ENCODE measurements around the gene FBXL15.

DNA sequence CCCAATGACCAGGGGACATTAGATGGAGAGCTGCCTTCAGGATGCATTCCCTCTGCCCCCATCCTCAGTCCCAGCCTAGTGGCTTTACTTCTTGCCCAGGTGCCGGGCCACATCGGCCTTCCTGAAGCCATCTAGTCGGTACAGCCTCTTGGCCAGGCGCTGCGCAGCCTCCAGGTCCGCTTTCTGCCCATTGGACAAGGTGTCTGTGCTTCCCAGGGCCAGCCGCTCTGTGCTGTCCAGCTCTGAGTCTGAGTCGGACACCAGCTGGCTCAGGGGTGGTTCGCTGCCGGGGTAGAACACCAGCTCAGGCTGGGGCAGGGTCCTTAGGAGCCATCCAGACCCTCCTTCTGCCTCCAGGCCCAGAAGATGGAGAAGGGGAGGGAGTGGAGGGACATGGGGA, 8.3 kb upstream of the FBXL15 start:
- no peak for TF ChIP-seq POLR2A (IDR thresholded peaks at IDR 0.05)
- TF ChIP-seq, protein P1, sequence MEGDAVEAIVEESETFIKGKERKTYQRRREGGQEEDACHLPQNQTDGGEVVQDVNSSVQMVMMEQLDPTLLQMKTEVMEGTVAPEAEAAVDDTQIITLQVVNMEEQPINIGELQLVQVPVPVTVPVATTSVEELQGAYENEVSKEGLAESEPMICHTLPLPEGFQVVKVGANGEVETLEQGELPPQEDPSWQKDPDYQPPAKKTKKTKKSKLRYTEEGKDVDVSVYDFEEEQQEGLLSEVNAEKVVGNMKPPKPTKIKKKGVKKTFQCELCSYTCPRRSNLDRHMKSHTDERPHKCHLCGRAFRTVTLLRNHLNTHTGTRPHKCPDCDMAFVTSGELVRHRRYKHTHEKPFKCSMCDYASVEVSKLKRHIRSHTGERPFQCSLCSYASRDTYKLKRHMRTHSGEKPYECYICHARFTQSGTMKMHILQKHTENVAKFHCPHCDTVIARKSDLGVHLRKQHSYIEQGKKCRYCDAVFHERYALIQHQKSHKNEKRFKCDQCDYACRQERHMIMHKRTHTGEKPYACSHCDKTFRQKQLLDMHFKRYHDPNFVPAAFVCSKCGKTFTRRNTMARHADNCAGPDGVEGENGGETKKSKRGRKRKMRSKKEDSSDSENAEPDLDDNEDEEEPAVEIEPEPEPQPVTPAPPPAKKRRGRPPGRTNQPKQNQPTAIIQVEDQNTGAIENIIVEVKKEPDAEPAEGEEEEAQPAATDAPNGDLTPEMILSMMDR (IDR thresholded peaks at IDR 0.05), result no peak

Data from thyroid gland (tissue), 4 donors.